Esophagus mucosa (tissue), 1 donor: ENCODE data around the gene TMC4. TPM values are rescaled to one million over a fixed set of nuclear protein-coding genes. Genes with fewer than 3 reads are reported as not detected.
"Not testable (repeated sequence)": the region's sequence is repeated elsewhere in the genome, so short reads cannot be mapped to it uniquely, and the experiment has no call there.

ENCODE experiments used
- ATAC-seq: fragments of 200-7000 bp; cut with Tn5 transposase; one replicate; pipeline ENCODE4 v1.9.1; 2020
- total RNA-seq: library from RNA; stranded (reverse); gene quantifications from one replicate; pipeline ENCODE4 v1.2.4, GENCODE V29; 2023
- donor health status: DM: yes; HTN: yes; CAD: no.

TMC4 gene
- total RNA-seq, 1 donor from 2014 or later: 36.5 TPM

DNA sequence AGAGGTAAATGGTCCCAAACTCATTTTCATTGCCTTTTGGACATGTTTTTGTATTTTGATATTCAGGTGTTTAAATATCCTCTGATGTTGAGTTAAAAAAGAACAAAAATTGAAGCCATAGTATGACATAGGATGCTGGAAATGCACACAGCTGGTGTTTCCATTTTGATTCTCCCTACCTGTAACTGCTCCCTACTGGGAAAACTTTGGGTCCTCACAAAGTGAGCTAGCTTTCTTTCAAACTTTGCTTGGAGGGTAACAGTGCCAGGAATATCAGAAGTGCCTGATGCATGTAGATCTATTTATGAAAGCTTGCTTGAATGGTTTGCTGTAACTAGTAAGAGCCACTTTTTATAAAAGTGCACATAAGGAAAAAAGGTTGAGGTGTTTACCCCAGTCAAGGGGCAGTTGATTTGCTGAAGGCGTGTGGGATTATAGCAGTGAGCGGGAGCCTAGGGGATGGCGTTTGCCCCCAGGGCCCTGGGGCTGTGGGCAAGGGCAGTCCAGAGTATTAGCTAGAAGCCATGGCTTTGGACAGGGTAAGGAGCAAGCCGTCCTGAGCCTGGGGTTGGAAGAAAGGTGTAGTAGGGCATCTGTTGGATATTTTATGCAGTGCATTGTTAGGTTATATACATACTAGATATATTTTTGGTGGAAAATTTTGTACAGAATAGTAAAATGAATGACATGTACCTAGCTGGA, 32.0 kb upstream of the TMC4 start:
- no peak for ATAC-seq

DNA sequence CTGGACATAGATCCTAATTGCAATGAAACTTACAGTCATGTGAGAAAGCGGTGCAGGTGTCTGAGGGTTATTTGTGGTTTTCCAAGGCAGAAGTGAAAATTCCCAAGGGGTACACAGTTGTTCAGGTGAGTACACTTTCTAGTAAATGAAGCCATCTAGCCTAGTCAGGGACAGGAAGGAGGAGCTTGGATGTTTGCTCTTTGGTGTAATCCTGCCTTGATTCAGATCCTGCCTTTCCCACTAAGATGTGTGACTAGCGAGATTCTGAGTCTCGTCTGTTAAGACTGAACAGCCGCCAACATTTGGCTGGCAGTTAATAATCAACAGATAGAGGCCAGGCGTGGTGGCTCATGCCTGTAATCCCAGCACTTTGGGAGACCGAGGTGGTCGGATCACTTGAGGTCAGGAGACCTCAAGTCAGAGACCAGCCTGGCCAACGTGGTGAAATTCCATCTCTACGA, 30.2 kb upstream of the TMC4 start:
- ATAC-seq: no peak

GRCh38 chr19:54201980-54202379, 29.0 kb upstream of the TMC4 start:
- no peak for ATAC-seq

GRCh38 chr19:54201172-54201701, 28.3 kb upstream of the TMC4 start:
- no peak for ATAC-seq

DNA sequence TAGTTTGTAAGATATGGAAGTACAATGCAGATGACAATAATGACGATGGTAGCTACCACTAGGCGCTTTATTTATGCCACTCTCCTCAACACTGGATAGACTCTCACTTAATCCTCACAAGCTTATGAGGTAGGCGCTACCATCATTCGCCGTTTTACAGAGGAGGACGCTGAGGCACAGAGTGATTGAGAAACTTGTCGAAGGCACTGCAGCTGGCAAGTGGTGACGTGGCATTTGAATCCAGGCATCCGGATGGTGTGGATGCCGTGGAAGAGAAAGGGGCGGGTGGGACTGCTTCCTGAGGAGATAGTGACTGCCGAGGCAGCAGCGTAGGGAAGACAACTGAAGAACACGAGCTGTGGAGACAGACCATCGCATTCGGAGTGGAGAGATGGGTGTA, 26.4 kb upstream of the TMC4 start:
- ATAC-seq: no peak

DNA sequence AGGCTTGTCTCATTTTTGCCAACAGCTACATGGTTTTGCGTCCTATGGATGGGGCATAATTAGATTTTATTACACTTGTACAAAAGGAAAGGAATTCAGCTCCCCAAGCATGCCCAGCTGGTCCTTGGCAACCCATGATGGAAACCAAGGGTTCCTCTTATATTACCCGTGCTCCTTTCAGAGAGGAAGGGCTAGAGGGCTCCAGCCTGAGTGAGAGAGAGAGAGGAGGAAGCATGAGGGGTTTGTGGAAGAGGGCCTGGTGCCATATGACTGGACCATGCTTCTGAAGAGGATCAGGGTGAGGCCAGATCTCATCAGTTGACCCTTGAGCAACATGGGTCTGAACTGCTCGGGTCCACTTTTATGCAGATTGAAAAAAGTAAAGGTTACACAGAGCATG, 24.2 kb upstream of the TMC4 start:
- ATAC-seq: no peak

- ATAC-seq: no peak
Measured at GRCh38 chr19:54196536-54196935, 23.6 kb upstream of the TMC4 start.

GRCh38 chr19:54194463-54194862, 21.5 kb upstream of the TMC4 start:
- ATAC-seq: not testable (repeated sequence)

DNA sequence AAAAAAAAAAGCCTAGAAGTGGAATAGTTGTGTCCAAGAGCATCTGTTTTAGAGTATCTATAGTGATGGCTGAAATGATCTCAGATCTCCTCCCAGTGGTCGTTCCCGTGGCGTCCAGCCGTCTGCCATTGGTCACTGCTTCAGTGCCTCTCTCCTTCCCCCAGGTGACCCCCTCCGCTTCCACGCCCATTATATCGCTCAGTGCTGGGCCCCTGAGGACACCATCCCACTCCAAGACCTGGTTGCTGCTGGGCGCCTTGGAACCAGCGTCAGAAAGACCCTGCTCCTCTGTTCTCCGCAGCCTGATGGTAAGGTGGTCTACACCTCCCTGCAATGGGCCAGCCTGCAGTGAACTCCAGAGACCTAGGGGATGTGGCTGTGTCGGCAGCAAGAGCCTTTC, 20.1 kb upstream of the TMC4 start:
- ATAC-seq: no peak

DNA sequence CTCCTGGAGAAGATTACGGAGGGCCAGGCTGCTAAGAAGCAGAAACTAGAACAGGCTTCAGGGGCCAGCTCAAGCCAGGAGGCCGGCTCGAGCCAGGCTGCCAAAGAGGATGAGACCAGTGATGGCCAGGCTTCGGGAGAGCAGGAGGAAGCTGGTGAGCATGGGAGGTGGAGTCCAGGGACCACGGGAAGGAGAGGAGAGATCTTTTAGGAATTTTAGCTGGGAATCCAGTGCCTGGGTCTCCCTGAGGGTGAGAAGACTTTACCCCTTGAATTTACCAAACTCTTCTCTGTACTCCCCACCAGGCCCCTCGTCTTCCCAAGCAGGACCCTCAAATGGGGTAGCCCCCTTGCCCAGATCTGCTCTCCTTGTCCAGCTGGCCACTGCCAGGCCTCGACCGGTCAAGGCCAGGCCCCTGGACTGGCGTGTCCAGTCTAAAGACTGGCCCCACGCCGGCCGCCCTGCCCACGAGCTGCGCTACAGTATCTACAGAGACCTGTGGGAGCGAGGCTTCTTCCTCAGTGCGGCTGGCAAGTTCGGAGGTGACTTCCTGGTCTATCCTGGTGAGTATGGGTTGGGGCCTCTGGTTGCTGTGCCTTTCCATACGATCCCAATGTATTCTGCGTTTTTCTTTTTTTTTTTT, 19.0 kb upstream of the TMC4 start:
- ATAC-seq: no peak

DNA sequence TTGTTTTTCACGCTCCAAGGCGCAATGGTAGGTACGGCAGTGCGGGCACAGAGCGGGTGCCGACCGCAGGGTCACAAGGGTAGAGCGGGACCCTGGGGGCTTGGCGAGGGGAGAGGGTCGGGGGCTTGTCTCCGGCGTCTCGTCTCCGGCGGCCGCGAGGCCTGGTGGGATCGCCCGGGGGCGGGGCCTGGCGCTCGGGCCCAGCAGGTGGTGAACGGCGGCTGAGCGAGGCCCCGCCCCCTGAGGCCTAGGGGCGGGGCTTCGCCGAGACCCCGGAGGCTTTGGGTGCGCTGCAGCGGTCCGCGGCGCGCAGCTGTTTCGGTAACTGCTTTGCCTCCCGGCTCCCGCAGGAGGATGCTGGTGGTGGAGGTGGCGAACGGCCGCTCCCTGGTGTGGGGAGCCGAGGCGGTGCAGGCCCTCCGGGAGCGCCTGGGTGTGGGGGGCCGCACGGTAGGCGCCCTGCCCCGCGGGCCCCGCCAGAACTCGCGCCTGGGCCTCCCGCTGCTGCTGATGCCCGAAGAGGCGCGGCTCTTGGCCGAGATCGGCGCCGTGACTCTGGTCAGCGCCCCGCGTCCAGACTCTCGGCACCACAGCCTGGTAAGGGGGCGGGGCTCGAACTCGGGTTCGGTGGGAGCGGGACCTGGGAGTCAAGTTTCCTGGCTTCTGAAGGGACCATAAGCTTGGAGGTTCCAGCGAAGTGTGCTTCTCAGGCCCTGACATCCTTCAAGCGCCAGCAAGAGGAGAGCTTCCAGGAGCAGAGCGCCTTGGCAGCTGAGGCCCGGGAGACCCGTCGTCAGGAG, 18.3 kb upstream of the TMC4 start, which contains the start of gene TSEN34:
TSEN34 (plus strand) TSS at position 298 of the 800 bp plus-strand sequence; CDS start at position 355, 57 bp downstream.
- ATAC-seq: peak; percentile 38

DNA sequence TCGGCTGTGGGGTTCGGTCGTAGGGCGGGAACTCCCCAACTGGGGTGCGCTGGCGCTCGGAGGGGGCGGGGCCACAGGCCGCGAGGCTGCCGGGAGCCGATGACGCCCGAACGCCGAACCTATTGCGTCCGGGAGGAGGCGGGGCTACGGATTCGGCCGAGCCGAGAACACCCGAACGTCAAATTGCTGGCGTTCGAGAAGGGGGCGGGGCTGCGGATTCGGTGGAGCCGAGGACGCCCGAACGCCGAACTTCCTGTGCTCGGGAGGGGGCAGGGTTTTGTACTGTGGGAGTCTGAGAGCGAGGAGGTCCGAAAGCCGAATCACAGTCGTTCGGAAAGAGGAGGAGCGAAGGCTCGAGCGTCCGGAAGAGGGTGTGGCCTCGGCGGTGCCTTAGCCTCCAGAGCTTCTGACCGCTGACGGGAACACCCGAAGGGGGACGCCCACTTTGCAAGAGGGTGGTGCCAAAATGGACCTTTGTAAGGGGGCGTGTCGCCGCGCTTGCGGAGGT, 17.6 kb upstream of the TMC4 start:
- peak; percentile 78 for ATAC-seq

DNA sequence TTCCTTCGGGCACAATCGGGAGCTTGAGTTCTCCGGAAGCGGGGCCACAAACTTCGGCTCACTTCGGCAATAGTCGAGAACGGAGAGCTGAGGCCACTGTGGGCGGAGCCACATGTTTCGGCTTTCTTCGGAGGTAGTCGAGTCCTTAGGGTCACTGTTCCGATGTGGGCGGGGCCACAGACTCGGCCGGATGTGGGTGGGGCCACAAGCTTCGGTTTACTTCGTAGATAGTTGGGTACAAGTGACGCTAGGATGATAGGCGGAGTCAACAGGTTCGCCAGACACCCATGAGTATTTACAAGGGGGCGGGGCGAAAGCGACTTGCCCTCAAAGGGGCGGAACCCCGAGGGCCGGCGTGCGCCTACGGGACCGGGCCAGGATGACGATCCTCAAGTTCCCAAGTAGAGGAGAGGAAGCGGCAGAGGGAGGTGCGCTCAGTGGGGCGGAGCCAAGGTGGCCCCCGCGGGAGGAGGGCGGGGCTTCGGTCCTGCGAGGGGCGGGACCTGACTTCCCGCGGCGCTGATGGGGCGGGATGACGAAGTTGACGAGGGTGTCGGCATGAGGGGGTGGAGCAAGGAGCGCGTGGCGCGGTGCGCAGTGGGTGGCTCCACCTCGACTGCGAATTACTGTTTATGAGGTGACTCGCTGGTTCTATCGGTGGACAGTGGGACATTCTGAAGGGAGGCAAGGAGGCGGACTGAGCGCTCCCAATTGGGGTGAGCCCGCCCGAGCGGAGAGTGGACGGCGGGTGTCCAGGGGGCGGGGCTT, 17.0 kb upstream of the TMC4 start:
- ATAC-seq: peak; percentile 83

DNA sequence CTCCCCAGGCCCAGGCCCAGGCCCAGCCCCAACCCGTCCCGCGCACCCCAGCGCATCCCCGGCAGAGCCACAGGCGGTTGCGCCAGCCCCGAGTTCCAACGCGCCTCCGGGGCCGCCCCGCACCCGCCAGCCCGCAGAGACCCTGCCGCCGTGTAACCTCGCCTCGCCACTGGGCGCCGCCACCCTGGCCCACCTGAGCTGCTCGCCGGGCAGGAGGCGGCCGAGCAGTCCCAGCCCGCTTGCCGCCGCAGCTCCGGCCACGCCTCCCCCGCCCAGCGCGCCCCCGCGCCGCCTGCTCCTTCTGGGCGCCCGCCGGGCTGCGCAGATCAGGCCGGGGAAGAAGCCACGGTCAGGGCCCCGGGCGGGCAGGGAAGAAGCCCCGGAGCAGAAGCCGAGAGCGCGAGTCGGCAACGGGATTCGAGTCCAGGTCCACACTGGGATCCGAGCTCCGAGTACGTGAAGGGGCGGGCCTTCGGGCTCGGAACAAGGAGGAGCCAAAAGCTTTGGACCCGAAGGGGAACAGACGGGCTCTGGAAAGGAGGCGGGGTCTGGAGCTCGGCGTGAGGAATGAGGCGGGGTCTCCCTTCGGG, 16.3 kb upstream of the TMC4 start, which contains the start of gene MBOAT7:
MBOAT7 (minus strand) TSS at position 436 of the 590 bp plus-strand sequence. CDS start 1,072 bp downstream, outside the sequence.
- peak; percentile 4 for ATAC-seq

DNA sequence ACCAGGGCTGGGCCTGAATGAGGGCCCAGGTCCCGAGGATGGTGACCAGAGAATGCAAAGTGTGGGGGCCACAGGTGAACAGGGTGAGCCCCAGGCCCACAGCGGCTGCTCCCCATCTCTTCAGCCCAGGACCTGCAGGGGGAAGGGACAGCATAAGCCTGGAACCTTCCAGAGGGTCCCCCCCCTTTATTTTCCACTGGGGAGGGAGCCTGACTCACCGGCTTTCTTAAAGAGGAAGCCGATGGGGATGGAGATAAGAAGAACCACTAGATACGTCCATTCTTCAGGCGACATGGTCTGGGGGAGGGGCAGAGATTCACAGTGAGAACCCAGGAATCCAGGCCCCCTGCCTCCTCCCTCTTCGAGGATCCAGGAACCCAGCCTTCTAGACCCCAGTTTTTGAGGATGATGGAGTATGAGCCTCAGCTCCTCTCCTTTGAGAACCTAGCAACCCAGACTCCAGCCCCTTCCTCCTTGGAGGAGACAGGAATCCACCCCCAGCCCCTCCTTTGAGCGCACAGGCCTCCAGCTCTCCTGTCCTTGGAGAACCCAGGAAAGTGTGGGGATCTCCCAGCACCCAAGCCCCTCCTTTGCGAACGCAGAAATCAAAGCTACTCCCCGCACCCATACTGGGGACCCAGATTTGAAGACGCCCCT, 15.4 kb upstream of the TMC4 start:
- no peak for ATAC-seq

- ATAC-seq: no peak
Measured at GRCh38 chr19:54186934-54187381, 14.0 kb upstream of the TMC4 start.

GRCh38 chr19:54186351-54186750, 13.4 kb upstream of the TMC4 start:
- no peak for ATAC-seq

GRCh38 chr19:54183431-54183830, 10.5 kb upstream of the TMC4 start:
- ATAC-seq: no peak

DNA sequence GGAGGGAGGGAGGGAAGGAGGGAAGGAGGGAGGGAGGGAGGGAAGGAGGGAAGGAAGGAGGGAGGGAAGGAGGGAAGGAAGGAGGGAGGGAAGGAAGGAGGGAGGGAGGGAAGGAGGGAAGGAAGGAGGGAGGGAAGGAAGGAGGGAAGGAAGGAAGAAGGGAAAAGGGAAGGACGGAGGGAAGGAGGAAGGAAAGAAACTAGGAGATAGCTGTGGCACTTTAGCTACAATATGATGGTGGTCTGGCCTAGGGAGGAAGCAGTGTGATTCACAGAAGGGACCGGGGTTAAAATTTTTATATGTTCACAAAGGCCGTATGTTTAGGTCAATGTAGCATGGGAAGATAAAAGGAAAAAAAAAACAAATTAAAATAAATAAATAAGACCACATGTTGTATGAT, 8.9 kb upstream of the TMC4 start:
- ATAC-seq: not testable (repeated sequence)

DNA sequence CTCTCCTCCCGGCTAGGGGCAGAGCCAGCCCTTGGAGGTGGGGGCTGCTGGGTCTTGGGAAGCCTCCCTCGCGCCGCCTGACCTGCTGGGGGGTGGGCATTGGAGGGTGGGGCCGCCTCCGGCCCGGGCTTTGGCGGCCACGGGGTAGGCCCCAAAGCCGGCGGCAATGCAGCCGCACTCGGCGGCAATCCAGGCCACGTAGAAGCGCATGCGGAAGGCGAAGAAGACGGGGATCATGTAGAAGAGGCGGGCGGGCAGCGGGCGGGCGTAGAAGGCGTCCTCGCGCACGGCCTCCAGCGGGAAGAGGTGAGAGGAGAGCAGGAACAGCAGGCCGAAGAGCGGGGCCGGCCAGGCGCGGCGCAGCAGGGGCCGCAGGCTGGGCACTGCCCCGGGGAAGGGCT, 7.7 kb upstream of the TMC4 start:
- ATAC-seq: peak; percentile 8

- peak; percentile 48 for ATAC-seq
Measured at GRCh38 chr19:54179921-54180461, 7.0 kb upstream of the TMC4 start.
